GM19463 (cell line): ENCODE measurements around the gene LCE7A.

Experiments
- ATAC-seq: cut with Tn5 transposase; IDR thresholded peaks from one replicate; pipeline ENCODE4 v1.9.1; 2021; ENCODE audit warnings: mild to moderate bottlenecking, moderate library complexity; ENCODE audit not compliant: unreplicated experiment

Gene LCE7A

GRCh38 chr1:152879559-152880198 is 19.9 kb downstream of the LCE7A start:
- ATAC-seq = no peak

GRCh38 chr1:152880316-152880715 is 20.5 kb downstream of the LCE7A start:
- ATAC-seq = no peak

DNA sequence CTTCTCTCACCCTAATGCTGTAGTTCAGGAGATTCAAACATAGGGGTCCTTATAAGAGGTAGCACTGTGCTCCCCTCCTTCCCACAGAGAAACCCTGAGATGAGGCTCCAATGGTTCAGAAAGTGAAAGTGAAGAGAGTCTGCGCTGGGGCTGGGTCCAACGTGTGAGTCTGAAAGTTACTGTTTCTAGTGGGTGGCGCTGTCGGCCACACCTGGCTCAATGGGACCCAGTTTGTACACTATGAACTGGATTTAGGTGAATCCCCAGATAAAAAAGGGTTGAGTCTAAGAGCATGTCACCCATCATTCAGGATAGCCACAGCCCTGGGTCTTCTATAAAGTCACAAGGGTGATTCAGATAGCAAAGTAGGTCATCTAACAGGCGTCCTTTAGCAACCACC is 21.1 kb downstream of the LCE7A start:
- ATAC-seq = peak; percentile 50

DNA sequence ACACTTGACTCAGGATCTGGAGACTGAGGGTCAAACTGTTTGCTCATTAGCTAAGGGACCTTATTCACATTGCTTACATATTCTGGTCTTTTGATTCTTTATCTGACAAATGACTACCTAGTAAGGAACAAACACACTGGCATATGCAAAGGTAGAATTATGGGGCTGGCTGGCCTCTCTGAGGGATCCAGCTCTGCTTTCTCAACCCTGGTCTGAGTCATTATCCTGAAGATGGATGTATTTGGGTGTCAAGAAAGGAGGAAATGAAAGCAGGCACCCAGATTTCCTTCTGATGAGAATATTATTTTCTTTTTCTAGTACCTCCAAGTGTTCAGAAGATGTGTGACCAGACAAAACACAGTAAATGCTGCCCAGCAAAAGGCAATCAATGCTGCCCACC is 24.3 kb downstream of the LCE7A start:
- no peak for ATAC-seq

- ATAC-seq = no peak
Observed at GRCh38 chr1:152884506-152884905, 24.7 kb downstream of the LCE7A start.

GRCh38 chr1:152884966-152885624 is 25.3 kb downstream of the LCE7A start:
- ATAC-seq = no peak

GRCh38 chr1:152886085-152886484 is 26.3 kb downstream of the LCE7A start:
- no peak for ATAC-seq

DNA sequence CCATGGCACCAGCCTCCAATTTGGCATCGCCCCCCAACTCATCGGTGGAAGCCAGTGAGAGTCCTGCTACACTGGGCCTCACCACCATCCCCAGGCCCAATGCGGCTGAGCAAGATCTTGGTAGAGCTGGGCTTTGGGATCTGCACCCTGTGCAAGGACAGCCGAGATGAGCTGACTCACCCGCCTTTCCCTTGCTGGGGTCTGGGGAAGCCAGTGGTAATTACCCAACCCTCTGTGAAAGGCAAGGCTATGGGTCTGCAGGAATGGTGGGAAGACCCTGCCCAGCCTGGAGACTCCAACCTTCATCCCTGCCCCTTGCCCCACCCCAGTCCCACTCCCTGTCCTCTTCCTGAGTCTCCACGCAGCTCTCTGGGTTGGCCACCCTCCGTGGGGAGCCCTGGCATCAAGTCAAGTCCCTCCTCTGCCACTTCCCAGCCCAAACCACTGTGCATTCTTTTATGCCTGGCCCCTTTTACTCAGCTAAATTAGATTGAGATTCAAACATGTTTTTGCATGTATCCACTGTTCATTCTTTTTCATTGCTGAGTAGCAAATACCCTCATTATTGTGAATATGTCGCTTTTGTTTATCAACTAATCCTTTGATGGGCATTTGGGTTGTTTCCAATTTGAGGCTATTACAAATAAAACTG is 27.1 kb downstream of the LCE7A start:
- ATAC-seq = no peak

GRCh38 chr1:152888126-152888525 is 28.3 kb downstream of the LCE7A start:
- ATAC-seq = no peak

DNA sequence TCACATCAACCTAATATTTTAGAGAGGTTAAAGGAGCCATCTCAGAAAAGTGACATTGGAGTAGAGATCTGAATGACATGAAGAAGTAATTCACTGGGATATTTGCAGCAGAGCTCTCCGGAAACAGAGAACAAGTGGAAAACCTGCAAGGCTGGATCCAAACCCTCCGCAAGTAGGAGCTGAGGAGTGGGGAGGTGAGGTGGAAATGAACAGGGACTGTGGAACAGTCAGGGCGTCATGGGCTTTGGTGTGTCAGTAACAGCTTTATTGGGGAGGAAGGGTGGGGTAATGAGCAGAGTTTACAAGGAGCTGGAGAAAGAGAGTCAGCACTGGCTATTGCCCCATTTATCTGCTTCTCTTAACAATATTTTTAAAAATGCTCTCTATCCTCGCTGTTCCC is 39.2 kb downstream of the LCE7A start:
- ATAC-seq = no peak

DNA sequence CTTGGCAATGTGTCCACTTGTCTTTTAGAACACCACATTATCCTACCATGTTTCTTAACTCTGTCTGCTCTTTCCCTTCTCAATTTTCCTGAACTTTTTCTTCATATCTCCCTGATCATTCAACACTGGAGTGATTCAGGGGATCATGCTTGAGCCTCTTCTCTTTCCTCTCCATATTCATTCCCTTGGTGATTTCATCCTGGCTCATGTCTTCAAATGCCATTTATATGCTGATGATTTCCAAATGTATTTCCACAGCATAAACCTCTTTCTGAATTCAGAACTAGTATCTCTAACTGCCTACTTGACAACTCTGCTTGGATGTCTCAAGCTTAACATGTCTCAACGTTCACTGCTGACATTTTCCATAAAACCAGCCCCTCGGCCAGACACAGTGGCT is 40.1 kb downstream of the LCE7A start:
- ATAC-seq = no peak

DNA sequence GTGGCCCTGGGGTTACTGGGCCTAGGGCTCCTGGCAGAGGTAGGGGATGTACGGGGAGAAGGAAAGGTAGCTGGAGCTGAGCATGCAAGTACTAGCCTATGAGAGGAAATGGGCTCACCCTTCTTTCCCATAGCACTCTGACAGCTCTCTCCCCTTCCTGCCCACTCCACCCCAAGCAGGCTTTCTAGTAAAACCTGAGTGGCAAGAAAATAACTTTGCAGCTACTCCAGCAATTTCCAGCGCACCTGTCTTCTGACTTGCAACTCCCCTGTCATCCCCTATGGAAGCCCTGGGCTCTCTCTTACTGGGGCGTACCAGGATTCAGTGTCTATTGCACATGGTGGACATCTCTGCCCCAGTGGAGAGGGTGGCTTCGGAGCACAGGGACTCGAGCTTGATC is 41.8 kb downstream of the LCE7A start:
- no peak for ATAC-seq

GRCh38 chr1:152902636-152903035 is 42.8 kb downstream of the LCE7A start:
- no peak for ATAC-seq

- no peak for ATAC-seq
Observed at GRCh38 chr1:152904688-152905440, 45.1 kb downstream of the LCE7A start.

- no peak for ATAC-seq
Observed at GRCh38 chr1:152906023-152906565, 46.3 kb downstream of the LCE7A start.

GRCh38 chr1:152907686-152908601 is 48.1 kb downstream of the LCE7A start, which contains the start of gene IVL:
IVL (plus strand) TSS chr1:152908546; CDS start chr1:152909798, 1,252 bp downstream.
- peak; percentile 44 for ATAC-seq

DNA sequence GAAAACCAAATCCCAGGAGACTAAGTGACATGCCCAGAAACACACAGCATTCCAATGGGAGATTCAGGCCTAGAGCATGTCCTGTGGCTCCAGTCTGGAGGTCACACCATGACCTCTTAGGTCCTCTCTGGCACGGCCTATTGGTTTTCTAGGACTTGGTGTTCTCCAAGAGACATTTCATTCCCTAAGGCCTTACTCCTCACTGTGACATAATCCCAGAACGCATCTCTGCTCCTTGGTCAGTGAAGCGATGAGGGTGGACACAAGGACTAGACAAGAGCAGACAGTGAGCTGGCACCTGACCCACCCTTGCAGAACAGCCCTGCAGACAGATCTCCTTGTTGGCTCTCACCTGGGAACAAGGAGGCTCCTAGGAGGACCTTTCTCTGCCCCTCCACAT is 49.4 kb downstream of the LCE7A start:
- no peak for ATAC-seq
